DOHH2 (cell line): Measurements from ENCODE around the gene METTL14.

Experiments used
- H3F3A ChIP-seq: fragments of 200-600 bp; sonication (generic), shearing (Covaris generic); 2 replicates; pipeline ENCODE4 v1.6.0; 2016; ENCODE audit warnings: antibody characterized with exemption, mild to moderate bottlenecking; ENCODE audit not compliant: control insufficient read depth, insufficient read depth
- H3K27ac ChIP-seq: fragments of 200-600 bp; sonication (generic); 2 replicates; pipeline ENCODE4 v1.5.1; 2014; ENCODE audit warnings: low read depth, mild to moderate bottlenecking, low read length, moderate library complexity
- H3K27me3 ChIP-seq: fragments of 200-600 bp; sonication (generic); 2 replicates; pipeline ENCODE4 v1.6.1; 2014; ENCODE audit warnings: mild to moderate bottlenecking, low read length, mixed read lengths; ENCODE audit not compliant: control insufficient read depth
- H3K36me3 ChIP-seq: fragments of 200-600 bp; sonication (generic); 2 replicates; pipeline ENCODE4 v1.6.1; 2014; ENCODE audit warnings: mild to moderate bottlenecking, low read length, moderate library complexity, mixed read lengths; ENCODE audit not compliant: control insufficient read depth
- H3K4me1 ChIP-seq: fragments of 200-600 bp; sonication (generic); 2 replicates; pipeline ENCODE4 v1.6.1; 2014; ENCODE audit warnings: mild to moderate bottlenecking, low read length, mixed read lengths; ENCODE audit not compliant: control insufficient read depth
- H3K4me2 ChIP-seq: fragments of 200-600 bp; sonication (generic); 2 replicates; pipeline ENCODE4 v1.6.0; 2014; ENCODE audit warnings: mild to moderate bottlenecking, low read length, moderate library complexity
- H3K4me3 ChIP-seq: fragments of 200-600 bp; sonication (generic); 2 replicates; pipeline ENCODE4 v1.5.1; 2014; ENCODE audit warnings: mild to moderate bottlenecking, low read length, mixed read lengths
- H3K79me2 ChIP-seq: fragments of 200-600 bp; sonication (generic); 2 replicates; pipeline ENCODE4 v1.6.1; 2014; ENCODE audit warnings: mild to moderate bottlenecking, low read length, mixed read lengths; ENCODE audit not compliant: control insufficient read depth
- H3K9me2 ChIP-seq: fragments of 200-600 bp; sonication (generic); replicated peaks from 2 replicates; pipeline ENCODE4 v1.6.1; 2014; ENCODE audit warnings: mild to moderate bottlenecking, low read length, mixed read lengths; ENCODE audit not compliant: control insufficient read depth
- H3K9me3 ChIP-seq: fragments of 200-600 bp; sonication (generic); 2 replicates; pipeline ENCODE4 v1.6.1; 2014; ENCODE audit warnings: antibody characterized with exemption, low read length, mixed read lengths; ENCODE audit not compliant: control insufficient read depth, insufficient read depth
- H4K20me1 ChIP-seq: fragments of 200-600 bp; sonication (generic); 2 replicates; pipeline ENCODE4 v1.6.0; 2014; ENCODE audit warnings: low read depth, mild to moderate bottlenecking, antibody characterized with exemption, low read length, moderate library complexity; ENCODE audit not compliant: control insufficient read depth, insufficient read depth
- CTCF ChIP-seq: fragments of 200-600 bp; sonication (generic); IDR thresholded peaks from one replicate; pipeline ENCODE4 v1.5.1; 2014; ENCODE audit warnings: antibody characterized with exemption, mild to moderate bottlenecking, low read depth, low read length; ENCODE audit not compliant: poor library complexity, severe bottlenecking
- EZH2phosphoT487 ChIP-seq: fragments of 200-600 bp; sonication (generic); IDR thresholded peaks from 2 replicates; pipeline ENCODE4 v1.6.1; 2017; ENCODE audit warnings: borderline replicate concordance, mild to moderate bottlenecking, antibody characterized with exemption, low read length, moderate library complexity, mixed read lengths

METTL14 gene

GRCh38 chr4:118734491-118735205 is 49.5 kb downstream of the METTL14 start:
- Histone ChIP-seq H3K27ac (no peak overlapping the region), H3K79me2 (no peaks in the 10 kb centered on the region), H3F3A (no peaks in the 10 kb centered on the region)

GRCh38 chr4:118736900-118737299 is 51.7 kb downstream of the METTL14 start:
- TF ChIP-seq CTCF (no peak), EZH2phosphoT487 (no peak)
- Histone ChIP-seq H3K27ac (no peak overlapping the region), H3K4me3 (no peak overlapping the region), H4K20me1 (no peaks in the 10 kb centered on the region), H3K4me2 (no peak overlapping the region), H3K9me2 (no peaks in the 10 kb centered on the region), H3K36me3 (peaks cover 35% of the 10 kb centered on the region), H3K79me2 (no peaks in the 10 kb centered on the region), H3K27me3 (no peaks in the 10 kb centered on the region), H3K9me3 (no peaks in the 10 kb centered on the region), H3K4me1 (peaks cover 5% of the 10 kb centered on the region; the same call in 1 of the 2 replicates), H3F3A (no peaks in the 10 kb centered on the region)

More at GRCh38 chr4:118734491-118735205, 49.5 kb downstream of the METTL14 start:
- no peak for TF ChIP-seq CTCF
- no peak for TF ChIP-seq EZH2phosphoT487
- H3K27me3 ChIP-seq, result no peaks in the 10 kb centered on the region
- no peak overlapping the region for H3K4me3 ChIP-seq
- no peaks in the 10 kb centered on the region for H3K4me1 ChIP-seq
- no peaks in the 10 kb centered on the region for H4K20me1 ChIP-seq
- peaks cover 39% of the 10 kb centered on the region for H3K36me3 ChIP-seq
- no peak overlapping the region for H3K4me2 ChIP-seq
- no peaks in the 10 kb centered on the region for H3K9me3 ChIP-seq
- H3K9me2 ChIP-seq, result no peaks in the 10 kb centered on the region

GRCh38 chr4:118738090-118738489 is 52.9 kb downstream of the METTL14 start:
- peaks cover 5% of the 10 kb centered on the region; the same call in 1 of the 2 replicates for H3K4me1 ChIP-seq
- no peak overlapping the region for H3K4me2 ChIP-seq
- H3K36me3 ChIP-seq, result peaks cover 38% of the 10 kb centered on the region
- no peaks in the 10 kb centered on the region; the same call in 1 of the 2 replicates for H3F3A ChIP-seq
- H3K9me3 ChIP-seq, result no peaks in the 10 kb centered on the region
- H3K27me3 ChIP-seq, result no peaks in the 10 kb centered on the region
- H3K9me2 ChIP-seq, result no peaks in the 10 kb centered on the region
- no peak for TF ChIP-seq CTCF
- H4K20me1 ChIP-seq, result no peaks in the 10 kb centered on the region
- H3K79me2 ChIP-seq, result no peaks in the 10 kb centered on the region
- H3K27ac ChIP-seq, result no peak overlapping the region
- no peak overlapping the region for H3K4me3 ChIP-seq
